ENCODE measurements around the gene AOPEP. TPM values are rescaled to one million over a fixed set of nuclear protein-coding genes. Genes with fewer than 3 reads are reported as not detected.

Gene AOPEP
- polyA plus RNA-seq, 1 donor, result 44.3 TPM

DNA sequence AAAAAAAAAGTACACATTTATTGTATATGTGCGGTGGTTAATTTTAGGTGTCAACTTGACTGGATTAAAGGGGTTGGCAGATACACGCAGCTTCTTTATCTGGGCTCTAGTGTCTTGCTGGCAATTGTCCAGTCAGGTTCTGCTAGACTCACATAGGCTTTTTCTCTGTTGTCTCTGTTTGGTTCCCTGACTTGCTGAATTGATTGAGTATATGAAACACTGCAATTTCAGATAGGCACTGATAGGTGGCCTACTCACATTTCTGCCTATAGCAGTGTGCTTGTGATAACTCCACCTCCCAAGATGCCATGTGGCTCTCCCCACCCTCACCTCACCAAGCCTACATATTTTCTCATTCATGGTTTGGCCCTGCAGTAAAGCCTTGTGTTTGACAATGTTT lies 52.5 kb downstream of the AOPEP start:
- DNase-seq, result no peak
- H3K27me3 ChIP-seq (ENCODE audit: control insufficient read depth, insufficient read depth, low read length), result no peaks in the 10 kb centered on the region
- no peaks in the 10 kb centered on the region for H3K4me1 ChIP-seq (ENCODE audit: control insufficient read depth, insufficient read depth, low read length)
- H3K27ac ChIP-seq (ENCODE audit: low read length), result no peak overlapping the region
- no peaks in the 10 kb centered on the region for H3K9me3 ChIP-seq (ENCODE audit: control insufficient read depth, low read depth, low read length)
- WGBS (ENCODE audit: insufficient coverage, low lambda C conversion rate), result no CpG with 5 or more reads among the region's 2 CpGs
- no peaks in the 10 kb centered on the region for H3K36me3 ChIP-seq (ENCODE audit: control insufficient read depth, insufficient read depth, low read length)
- no peak overlapping the region for H3K4me3 ChIP-seq (ENCODE audit: low read length)

DNA sequence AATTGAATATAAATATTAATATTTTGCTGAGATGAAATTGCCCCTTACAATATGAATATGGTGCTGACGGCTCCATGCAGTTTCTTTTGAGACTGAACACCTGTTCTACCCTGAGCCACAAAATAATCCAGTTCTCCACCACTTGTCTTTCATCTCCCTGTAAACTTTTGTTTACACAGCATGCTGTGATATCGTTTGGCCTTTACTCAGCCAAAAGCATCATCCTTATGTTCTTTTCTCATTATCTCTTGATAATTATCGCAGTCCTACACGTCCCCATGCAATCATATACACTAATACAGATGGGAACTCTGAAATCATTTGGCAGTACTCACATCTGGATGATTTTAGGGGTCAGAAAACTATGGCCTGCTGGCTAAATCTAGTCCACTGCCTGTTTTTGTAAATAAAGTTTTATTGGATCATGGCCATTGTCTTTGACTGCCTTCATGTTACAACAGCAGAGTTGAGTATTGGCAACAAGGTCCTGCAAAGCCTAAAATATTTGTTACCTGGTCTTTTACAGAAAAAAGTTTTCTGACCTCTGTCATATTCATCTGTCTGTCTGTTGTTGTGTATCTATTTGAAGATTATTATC lies 53.3 kb downstream of the AOPEP start:
- H3K27ac ChIP-seq (ENCODE audit: low read length), result no peak overlapping the region
- H3K9me3 ChIP-seq (ENCODE audit: control insufficient read depth, low read depth, low read length), result no peaks in the 10 kb centered on the region
- no peaks in the 10 kb centered on the region for H3K4me1 ChIP-seq (ENCODE audit: control insufficient read depth, insufficient read depth, low read length)
- DNase-seq, result no peak
- no peak overlapping the region for H3K4me3 ChIP-seq (ENCODE audit: low read length)
- H3K27me3 ChIP-seq (ENCODE audit: control insufficient read depth, insufficient read depth, low read length), result no peaks in the 10 kb centered on the region
- no peaks in the 10 kb centered on the region for H3K36me3 ChIP-seq (ENCODE audit: control insufficient read depth, insufficient read depth, low read length)
- 40% methylated on average over 1 of the region's 4 CpGs for WGBS (ENCODE audit: insufficient coverage, low lambda C conversion rate)

DNA sequence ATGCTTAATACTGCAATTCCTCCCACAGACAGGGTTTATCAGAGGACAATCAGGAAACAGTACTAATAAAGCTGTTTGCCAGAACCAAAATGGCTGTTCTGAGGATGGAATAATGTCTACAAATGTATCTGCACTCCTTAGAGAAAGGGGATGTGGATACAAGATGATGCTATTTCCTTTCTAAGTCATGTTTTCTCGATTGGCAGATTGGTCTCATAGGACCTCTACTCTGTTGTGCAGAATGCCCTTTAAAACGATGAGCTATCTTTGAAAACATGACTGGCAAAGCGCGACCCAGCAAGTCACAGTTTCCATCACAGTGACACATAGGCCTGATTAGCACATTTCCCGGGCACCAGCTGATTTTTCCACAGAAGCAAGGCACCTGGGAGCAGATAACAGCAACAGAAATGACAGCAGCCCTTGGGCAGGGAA lies 54.0 kb downstream of the AOPEP start:
- no peaks in the 10 kb centered on the region for H3K36me3 ChIP-seq (ENCODE audit: control insufficient read depth, insufficient read depth, low read length)
- no peaks in the 10 kb centered on the region for H3K4me1 ChIP-seq (ENCODE audit: control insufficient read depth, insufficient read depth, low read length)
- no peaks in the 10 kb centered on the region for H3K27me3 ChIP-seq (ENCODE audit: control insufficient read depth, insufficient read depth, low read length)
- H3K27ac ChIP-seq (ENCODE audit: low read length), result no peak overlapping the region
- DNase-seq, result no peak
- H3K4me3 ChIP-seq (ENCODE audit: low read length), result no peak overlapping the region
- no CpG with 5 or more reads among the region's 5 CpGs for WGBS (ENCODE audit: insufficient coverage, low lambda C conversion rate)
- no peaks in the 10 kb centered on the region for H3K9me3 ChIP-seq (ENCODE audit: control insufficient read depth, low read depth, low read length)

DNA sequence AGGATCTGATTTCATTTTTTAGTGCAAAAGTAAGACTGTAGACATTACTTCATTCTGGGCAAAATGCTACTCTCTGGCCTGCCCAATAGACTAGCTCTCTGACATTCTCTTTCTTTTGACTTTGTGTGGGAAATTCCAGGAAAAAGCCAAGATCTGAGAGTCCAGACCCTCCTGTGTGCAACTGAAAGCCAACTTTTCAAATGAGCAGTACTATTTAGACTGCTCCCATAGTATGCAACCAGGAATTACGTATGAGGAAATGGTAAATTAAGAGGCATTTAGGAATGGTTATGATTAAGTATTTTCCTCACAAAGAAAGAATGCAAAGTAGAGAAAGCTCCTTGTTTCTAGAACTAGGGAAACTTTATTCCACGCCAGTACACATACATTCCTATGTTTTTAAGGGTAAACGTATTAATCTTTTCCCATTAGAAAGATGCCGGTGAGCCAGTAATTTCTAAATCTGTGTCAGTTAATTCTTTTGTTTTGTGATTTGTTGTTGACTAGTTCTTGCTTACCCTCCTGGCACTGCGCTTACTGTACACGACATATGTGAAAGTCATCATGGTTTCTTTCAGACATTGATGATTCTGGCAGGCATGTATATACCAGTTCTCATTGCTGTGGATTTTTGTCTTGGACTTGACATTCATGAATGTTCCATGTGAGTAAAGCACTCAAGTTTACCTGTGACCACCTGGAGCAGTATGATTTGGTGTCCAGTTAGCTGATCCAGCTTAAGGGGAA lies 56.0 kb downstream of the AOPEP start:
- H3K27me3 ChIP-seq (ENCODE audit: control insufficient read depth, insufficient read depth, low read length), result no peaks in the 10 kb centered on the region
- no CpG with 5 or more reads among the region's 6 CpGs for WGBS (ENCODE audit: insufficient coverage, low lambda C conversion rate)

DNA sequence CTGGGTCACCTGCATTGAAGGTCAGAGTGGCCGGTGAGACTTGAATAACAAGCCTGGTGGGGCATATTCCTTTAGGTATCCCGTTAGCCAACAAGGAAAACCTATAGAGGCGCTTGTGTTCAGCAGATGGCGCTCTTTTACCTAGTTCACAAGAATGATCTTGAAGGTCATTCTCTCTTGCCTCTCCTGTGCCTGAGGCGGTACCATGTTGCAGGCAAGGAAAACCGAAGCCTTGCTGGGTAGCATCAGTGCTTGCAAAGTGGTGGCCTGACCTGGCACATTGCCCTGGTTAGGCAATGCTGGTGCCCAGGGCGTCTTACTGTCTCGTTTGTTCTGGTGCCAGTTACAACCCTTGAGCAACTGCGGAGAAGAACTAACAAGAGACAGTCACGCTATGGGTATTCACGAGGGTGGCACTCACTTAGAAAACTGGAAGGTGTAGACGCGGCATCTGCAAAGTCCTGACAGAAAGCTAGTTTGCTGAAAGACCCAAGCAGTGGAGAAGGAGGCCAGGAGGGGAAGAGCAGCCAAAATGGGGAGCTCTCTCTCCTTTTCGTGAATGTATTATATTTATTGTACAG lies 56.7 kb downstream of the AOPEP start:
- H3K4me3 ChIP-seq (ENCODE audit: low read length), result no peak overlapping the region
- WGBS (ENCODE audit: insufficient coverage, low lambda C conversion rate), result no CpG with 5 or more reads among the region's 14 CpGs
- H3K4me1 ChIP-seq (ENCODE audit: control insufficient read depth, insufficient read depth, low read length), result no peaks in the 10 kb centered on the region
- H3K27me3 ChIP-seq (ENCODE audit: control insufficient read depth, insufficient read depth, low read length), result no peaks in the 10 kb centered on the region
- H3K36me3 ChIP-seq (ENCODE audit: control insufficient read depth, insufficient read depth, low read length), result no peaks in the 10 kb centered on the region
- DNase-seq, result peak; percentile 49 to 68
- H3K9me3 ChIP-seq (ENCODE audit: control insufficient read depth, low read depth, low read length), result no peaks in the 10 kb centered on the region
- peak overlapping the region; percentile 3 for H3K27ac ChIP-seq (ENCODE audit: low read length)

More for the DNA sequence above, 56.0 kb downstream of the AOPEP start:
- Histone ChIP-seq H3K27ac (ENCODE audit: low read length) (peak overlapping the region; percentile 3), H3K9me3 (ENCODE audit: control insufficient read depth, low read depth, low read length) (no peaks in the 10 kb centered on the region), H3K36me3 (ENCODE audit: control insufficient read depth, insufficient read depth, low read length) (no peaks in the 10 kb centered on the region), H3K4me3 (ENCODE audit: low read length) (no peak overlapping the region), H3K4me1 (ENCODE audit: control insufficient read depth, insufficient read depth, low read length) (no peaks in the 10 kb centered on the region)
- DNase-seq, result no peak

DNA sequence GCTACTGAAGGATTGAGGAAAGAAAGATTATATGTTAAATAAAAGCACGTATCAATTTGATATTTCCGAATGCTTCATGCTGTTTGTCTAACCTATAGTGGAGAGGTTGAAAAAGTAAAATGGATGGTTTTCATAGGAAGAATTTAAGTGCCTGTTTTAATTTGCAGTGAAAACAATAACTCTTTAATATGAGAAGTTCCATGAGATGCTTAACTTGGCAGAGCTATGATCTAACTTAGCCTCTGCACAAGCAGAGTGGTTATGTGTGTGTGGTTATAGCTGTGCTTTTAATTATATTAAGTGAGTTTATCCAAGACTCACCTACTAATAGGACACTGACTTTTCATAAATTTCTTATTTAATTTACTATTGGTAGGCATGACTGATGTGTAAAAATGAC lies 57.4 kb downstream of the AOPEP start:
- no peak overlapping the region for H3K4me3 ChIP-seq (ENCODE audit: low read length)
- H3K9me3 ChIP-seq (ENCODE audit: control insufficient read depth, low read depth, low read length), result no peaks in the 10 kb centered on the region
- DNase-seq, result no peak
- no peaks in the 10 kb centered on the region for H3K27me3 ChIP-seq (ENCODE audit: control insufficient read depth, insufficient read depth, low read length)
- no peaks in the 10 kb centered on the region for H3K4me1 ChIP-seq (ENCODE audit: control insufficient read depth, insufficient read depth, low read length)
- 100% methylated on average over 2 of the region's 2 CpGs for WGBS (ENCODE audit: insufficient coverage, low lambda C conversion rate)
- no peak overlapping the region for H3K27ac ChIP-seq (ENCODE audit: low read length)
- H3K36me3 ChIP-seq (ENCODE audit: control insufficient read depth, insufficient read depth, low read length), result no peaks in the 10 kb centered on the region

DNA sequence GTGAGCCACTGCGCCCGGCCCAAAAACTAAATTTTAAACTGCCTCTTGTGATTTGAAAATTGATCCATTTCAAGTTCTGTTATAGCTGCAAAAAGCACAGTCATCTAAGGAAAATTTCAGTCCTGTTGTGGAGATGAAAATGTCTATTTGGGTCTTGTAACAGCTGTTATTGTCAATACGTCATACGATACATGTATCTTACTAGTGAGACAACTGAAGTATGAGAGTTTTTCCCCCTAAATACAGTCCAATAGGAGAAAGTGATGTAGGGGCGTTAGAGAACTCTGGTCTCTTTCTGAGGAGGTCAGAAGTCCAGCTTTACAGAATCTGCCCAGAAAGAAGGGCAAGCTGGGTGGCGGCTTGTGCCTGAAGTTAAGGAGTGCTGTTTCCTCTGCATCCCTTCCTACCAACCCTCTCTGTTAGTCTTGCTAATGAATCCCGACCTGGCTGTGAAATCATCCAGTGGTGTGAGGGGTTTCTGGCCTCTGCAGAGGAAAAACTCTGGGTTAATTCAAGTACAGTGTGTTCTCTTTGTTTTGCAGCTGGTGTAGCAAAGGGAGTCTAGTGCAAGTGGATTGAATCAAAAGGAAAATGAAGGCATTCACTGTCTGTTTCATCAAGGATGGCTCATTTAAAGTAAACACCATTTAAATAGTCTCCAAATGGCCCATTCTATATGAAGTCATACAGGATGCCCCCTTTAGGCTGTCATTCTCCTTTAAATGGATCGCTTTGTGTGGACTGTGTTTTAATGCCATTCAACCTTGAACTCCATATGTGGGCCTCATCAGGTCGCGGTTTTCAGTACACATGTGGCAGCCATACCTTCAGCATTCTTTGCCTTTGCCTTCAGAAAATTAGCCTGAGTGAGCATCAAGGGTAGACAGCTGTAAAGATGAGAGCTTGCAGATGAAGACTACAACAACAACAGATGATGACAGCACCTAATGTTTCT lies 59.0 kb downstream of the AOPEP start:
- no peak for DNase-seq
- H3K27me3 ChIP-seq (ENCODE audit: control insufficient read depth, insufficient read depth, low read length), result no peaks in the 10 kb centered on the region
- WGBS (ENCODE audit: insufficient coverage, low lambda C conversion rate), result no CpG with 5 or more reads among the region's 10 CpGs
- no peaks in the 10 kb centered on the region for H3K9me3 ChIP-seq (ENCODE audit: control insufficient read depth, low read depth, low read length)
- no peaks in the 10 kb centered on the region for H3K4me1 ChIP-seq (ENCODE audit: control insufficient read depth, insufficient read depth, low read length)
- no peak overlapping the region for H3K4me3 ChIP-seq (ENCODE audit: low read length)
- peaks cover 5% of the 10 kb centered on the region for H3K36me3 ChIP-seq (ENCODE audit: control insufficient read depth, insufficient read depth, low read length)
- no peak overlapping the region for H3K27ac ChIP-seq (ENCODE audit: low read length)

DNA sequence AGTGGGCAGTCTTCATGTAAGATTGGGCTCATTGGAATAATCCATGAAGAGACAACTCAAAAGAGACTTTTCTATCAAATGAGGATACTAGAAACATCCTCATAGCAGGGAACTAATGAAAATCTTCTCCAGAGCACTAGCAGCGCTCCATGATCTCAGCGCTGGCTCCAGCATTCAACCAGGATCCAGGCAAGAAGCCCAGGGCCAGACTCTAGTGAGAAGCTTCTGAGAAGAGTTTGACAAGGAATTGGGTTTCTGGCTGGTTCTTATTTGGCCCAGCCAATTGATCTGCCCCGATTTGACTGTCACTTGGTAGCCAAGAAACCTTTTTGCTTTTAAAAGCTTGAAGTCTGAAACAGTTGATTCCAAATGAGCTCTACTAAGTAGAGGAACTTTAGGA lies 60.1 kb downstream of the AOPEP start:
- no CpG with 5 or more reads among the region's 3 CpGs for WGBS (ENCODE audit: insufficient coverage, low lambda C conversion rate)
- no peak overlapping the region for H3K27ac ChIP-seq (ENCODE audit: low read length)

DNA sequence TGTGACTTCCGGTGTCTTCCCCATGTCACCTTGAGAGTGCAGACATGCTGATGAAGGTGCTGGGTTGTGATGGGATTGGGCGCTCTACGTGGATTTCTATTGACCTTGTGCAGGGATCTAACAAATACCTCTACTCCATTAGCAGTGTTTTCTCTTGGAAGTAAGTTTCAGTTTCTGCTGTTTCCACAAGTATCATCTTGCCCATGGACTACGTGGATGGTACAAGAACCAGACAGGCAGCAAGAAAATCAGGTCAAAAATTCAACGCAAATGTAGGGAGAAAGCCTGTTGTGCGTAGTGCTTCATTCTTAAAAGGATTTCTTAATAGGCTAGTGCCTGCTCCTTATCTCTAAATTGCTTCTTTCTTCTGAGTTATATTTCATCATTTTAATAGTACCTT lies 60.8 kb downstream of the AOPEP start:
- WGBS (ENCODE audit: insufficient coverage, low lambda C conversion rate), result 100% methylated on average over 1 of the region's 6 CpGs
- DNase-seq, result no peak
- Histone ChIP-seq H3K4me1 (ENCODE audit: control insufficient read depth, insufficient read depth, low read length) (no peaks in the 10 kb centered on the region), H3K4me3 (ENCODE audit: low read length) (no peak overlapping the region), H3K36me3 (ENCODE audit: control insufficient read depth, insufficient read depth, low read length) (peaks cover 8% of the 10 kb centered on the region), H3K27ac (ENCODE audit: low read length) (no peak overlapping the region), H3K27me3 (ENCODE audit: control insufficient read depth, insufficient read depth, low read length) (no peaks in the 10 kb centered on the region), H3K9me3 (ENCODE audit: control insufficient read depth, low read depth, low read length) (no peaks in the 10 kb centered on the region)

More for the DNA sequence above, 60.1 kb downstream of the AOPEP start:
- Histone ChIP-seq H3K36me3 (ENCODE audit: control insufficient read depth, insufficient read depth, low read length) (peaks cover 7% of the 10 kb centered on the region), H3K4me1 (ENCODE audit: control insufficient read depth, insufficient read depth, low read length) (no peaks in the 10 kb centered on the region), H3K9me3 (ENCODE audit: control insufficient read depth, low read depth, low read length) (no peaks in the 10 kb centered on the region), H3K4me3 (ENCODE audit: low read length) (no peak overlapping the region), H3K27me3 (ENCODE audit: control insufficient read depth, insufficient read depth, low read length) (no peaks in the 10 kb centered on the region)
- no peak for DNase-seq

DNA sequence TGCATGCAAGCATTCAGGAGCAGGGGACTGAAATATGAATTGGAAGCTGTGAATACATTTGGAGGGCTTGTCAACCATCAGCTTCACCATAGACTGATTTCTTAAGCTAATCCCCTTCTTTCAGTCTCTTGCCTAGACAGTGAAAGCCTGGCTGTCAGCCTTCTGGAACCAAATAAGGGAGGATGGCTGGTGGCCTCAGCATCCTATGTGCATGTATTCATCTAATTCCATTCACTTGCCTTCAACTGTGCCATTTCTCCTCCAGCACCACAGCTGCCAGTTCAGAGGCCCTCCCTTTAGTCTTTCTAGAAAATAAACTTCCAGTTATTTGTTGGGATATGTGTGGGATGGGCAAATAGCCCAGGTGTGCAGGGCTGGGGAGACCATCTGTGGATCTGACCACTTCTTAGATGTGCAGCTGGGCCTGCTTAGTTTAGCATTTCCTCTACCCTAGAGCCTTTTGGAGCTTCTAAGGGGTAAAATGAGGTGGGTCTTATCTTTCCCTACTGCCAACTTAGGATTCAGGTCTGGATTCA lies 62.1 kb downstream of the AOPEP start:
- Histone ChIP-seq H3K27ac (ENCODE audit: low read length) (no peak overlapping the region), H3K27me3 (ENCODE audit: control insufficient read depth, insufficient read depth, low read length) (no peaks in the 10 kb centered on the region), H3K36me3 (ENCODE audit: control insufficient read depth, insufficient read depth, low read length) (peaks cover 15% of the 10 kb centered on the region), H3K4me3 (ENCODE audit: low read length) (no peak overlapping the region), H3K9me3 (ENCODE audit: control insufficient read depth, low read depth, low read length) (no peaks in the 10 kb centered on the region), H3K4me1 (ENCODE audit: control insufficient read depth, insufficient read depth, low read length) (no peaks in the 10 kb centered on the region)
- DNase-seq, result no peak

Measured in large intestine (tissue), 3 donors.